ENCODE measurements around the gene SLC39A5.

DNA sequence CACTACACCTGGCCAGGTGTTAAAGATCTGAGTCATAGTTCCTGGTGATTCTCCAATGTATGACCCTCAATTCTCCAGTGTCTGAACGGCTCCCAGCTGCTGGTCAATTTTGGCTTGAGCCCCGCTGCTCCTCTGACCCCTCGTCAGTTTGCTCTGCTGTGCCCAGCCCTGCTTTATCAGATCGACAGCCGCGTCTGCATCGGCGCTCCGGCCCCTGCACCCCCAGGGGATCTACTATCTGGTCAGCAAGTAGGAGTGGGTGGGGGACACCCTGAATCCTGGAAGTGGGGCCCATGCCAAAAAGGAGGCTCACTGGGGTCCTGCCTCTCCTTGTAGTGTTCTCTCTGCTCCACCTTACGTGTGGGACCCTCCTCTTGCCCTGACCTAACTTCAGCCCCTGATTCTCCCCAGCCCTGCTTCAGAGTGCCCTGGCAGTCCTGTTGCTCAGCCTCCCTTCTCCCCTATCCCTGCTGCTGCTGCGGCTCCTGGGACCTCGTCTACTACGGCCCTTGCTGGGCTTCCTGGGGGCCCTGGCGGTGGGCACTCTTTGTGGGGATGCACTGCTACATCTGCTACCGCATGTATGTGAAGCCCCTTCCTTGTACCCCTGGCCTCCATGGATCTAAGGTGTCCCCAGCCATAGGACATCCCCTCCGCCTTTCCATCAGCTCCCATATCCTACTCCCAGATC is 5.0 kb downstream of the SLC39A5 start:
- no peak for TF ChIP-seq POLR2A (IDR thresholded peaks at IDR 0.05)
- TF ChIP-seq, protein P1, sequence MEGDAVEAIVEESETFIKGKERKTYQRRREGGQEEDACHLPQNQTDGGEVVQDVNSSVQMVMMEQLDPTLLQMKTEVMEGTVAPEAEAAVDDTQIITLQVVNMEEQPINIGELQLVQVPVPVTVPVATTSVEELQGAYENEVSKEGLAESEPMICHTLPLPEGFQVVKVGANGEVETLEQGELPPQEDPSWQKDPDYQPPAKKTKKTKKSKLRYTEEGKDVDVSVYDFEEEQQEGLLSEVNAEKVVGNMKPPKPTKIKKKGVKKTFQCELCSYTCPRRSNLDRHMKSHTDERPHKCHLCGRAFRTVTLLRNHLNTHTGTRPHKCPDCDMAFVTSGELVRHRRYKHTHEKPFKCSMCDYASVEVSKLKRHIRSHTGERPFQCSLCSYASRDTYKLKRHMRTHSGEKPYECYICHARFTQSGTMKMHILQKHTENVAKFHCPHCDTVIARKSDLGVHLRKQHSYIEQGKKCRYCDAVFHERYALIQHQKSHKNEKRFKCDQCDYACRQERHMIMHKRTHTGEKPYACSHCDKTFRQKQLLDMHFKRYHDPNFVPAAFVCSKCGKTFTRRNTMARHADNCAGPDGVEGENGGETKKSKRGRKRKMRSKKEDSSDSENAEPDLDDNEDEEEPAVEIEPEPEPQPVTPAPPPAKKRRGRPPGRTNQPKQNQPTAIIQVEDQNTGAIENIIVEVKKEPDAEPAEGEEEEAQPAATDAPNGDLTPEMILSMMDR (IDR thresholded peaks at IDR 0.05): no peak

Measured in breast epithelium (tissue), 3 donors.